AG09319 (cell line): ENCODE measurements around the gene RNF220.

ENCODE experiments used
- DNase-seq: peaks from one replicate; pipeline ENCODE4 v3.0.0-alpha.2; 2010; ENCODE audit warnings: low read depth; ENCODE audit errors: extremely low read depth
- CTCF ChIP-seq: IDR thresholded peaks from 2 replicates; pipeline ENCODE4 v1.5.1; 2011; ENCODE audit warnings: low read depth, mild to moderate bottlenecking, inconsistent platforms, low read length, moderate library complexity

RNF220 gene

DNA sequence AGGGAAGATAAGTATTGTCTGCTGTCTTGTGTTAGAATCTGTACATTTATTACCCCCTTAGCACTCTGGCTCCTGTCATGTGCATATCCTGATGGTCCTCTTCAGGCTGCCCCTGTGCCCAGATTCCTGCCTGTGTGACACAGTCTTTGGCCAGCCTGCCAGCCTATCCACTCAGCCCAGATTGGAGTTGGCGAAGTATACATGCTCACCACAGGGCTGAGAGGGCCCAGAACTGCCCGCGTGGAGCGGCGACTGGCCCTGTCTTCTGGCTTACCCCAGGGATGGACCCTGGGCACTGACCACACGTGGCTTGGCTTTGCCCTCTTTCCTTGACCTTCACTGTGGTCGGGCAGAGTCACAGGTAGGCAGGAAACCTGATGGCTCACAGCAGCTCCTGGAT, 11.4 kb downstream of the RNF220 start:
- TF ChIP-seq CTCF: no peak
- no peak for DNase-seq

DNA sequence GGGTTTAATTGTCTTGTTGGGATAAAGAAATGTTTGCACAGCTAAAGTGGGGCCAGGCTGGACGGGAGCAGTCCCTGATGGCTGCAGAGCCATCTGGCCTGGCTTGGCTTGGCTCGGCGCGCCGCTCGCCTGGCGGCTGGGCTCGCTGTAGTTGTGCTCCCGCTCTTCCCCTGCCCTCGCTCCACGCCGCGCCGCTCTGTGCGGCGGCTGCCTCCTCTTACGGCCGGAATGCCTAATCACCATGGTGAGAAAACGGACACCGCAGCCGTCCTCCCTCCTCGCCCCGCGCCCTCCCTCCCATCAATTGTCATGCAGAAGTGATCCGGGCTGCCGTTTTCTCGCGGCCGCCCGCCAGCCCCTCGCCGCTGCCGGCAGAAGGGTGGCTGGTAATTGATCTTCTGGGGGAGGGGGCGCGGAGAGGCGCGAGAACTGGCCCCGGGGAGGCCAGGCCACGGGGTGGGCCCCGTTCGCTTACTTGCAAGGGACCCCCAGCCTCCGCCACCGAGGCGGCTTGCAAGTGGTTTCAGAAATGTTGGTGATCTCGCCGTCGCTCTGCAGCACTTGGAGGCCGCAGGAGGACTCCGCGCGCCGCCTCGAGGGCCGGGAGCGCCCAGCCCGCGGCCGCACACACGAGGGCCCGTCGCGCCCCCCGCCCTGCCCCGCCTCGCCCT, 12.4 kb downstream of the RNF220 start:
- TF ChIP-seq CTCF: no peak
- DNase-seq: no peak

- no peak for DNase-seq
- no peak for TF ChIP-seq CTCF
These were observed 13.1 kb downstream of the RNF220 start for GRCh38 chr1:44418022-44418673.

DNA sequence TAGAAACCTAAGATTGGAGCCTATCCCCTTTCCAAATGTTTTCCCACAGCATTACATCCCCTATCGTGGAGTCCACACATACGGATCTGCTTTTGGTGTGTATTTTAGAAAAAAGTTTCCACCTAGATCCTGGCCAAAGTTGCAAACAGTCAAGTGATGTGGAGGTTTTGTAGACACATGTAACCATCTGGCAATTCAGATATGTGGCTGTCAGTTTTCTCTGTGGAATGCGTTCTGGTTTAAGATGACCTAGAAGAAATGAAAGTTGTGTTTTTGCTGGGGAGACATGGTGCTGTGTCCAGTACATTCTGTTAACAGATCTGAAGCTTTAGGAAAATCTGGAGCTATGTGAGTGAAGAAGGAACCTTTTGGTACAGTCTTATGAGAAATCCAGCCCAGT, 14.8 kb downstream of the RNF220 start:
- no peak for TF ChIP-seq CTCF
- no peak for DNase-seq

GRCh38 chr1:44420535-44420934, 15.5 kb downstream of the RNF220 start:
- no peak for TF ChIP-seq CTCF
- DNase-seq: no peak

- DNase-seq: no peak
- no peak for TF ChIP-seq CTCF
These were observed 16.4 kb downstream of the RNF220 start for GRCh38 chr1:44421446-44421884.

- TF ChIP-seq CTCF: no peak
- no peak for DNase-seq
These were observed 17.1 kb downstream of the RNF220 start for GRCh38 chr1:44422161-44422560.
